RPMI8226 (cell line): ENCODE measurements around the gene PRDX5.

Experiments
- DNase-seq: peaks from one replicate; pipeline ENCODE4 v3.0.0-alpha.2; 2015

PRDX5 gene

DNA sequence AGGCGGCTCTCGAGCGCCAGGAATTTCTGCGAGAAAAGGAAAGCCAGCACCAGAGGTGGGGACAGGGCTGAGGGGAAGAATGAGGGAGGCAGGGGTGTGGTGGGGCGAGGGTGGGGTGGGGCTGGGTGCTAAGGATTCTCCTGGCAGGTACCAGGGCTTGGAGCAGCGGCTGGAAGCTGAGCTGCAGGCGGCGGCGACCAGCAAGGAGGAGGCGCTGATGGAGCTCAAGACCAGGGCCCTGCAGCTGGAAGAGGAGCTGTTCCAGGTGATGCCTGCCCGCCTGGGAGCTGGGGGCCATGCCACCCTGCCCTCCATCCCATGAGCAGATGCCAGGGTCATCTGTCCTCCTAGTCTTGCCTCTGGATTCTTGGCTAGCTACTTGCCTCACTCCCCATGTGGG lies 31.5 kb downstream of the PRDX5 start:
- DNase-seq = no peak

- no peak for DNase-seq
Observed at GRCh38 chr11:64351136-64351631, 33.3 kb downstream of the PRDX5 start.

GRCh38 chr11:64352099-64352994 lies 34.4 kb downstream of the PRDX5 start:
- no peak for DNase-seq

- DNase-seq = no peak
Observed at GRCh38 chr11:64352995-64353714, 35.2 kb downstream of the PRDX5 start.

GRCh38 chr11:64353715-64354506 lies 36.0 kb downstream of the PRDX5 start:
- DNase-seq = no peak

GRCh38 chr11:64355078-64355940 lies 37.4 kb downstream of the PRDX5 start:
- DNase-seq = no peak

GRCh38 chr11:64356498-64357411 lies 38.8 kb downstream of the PRDX5 start:
- peak; percentile 65 for DNase-seq

- no peak for DNase-seq
Observed at GRCh38 chr11:64357446-64357845, 39.5 kb downstream of the PRDX5 start.

DNA sequence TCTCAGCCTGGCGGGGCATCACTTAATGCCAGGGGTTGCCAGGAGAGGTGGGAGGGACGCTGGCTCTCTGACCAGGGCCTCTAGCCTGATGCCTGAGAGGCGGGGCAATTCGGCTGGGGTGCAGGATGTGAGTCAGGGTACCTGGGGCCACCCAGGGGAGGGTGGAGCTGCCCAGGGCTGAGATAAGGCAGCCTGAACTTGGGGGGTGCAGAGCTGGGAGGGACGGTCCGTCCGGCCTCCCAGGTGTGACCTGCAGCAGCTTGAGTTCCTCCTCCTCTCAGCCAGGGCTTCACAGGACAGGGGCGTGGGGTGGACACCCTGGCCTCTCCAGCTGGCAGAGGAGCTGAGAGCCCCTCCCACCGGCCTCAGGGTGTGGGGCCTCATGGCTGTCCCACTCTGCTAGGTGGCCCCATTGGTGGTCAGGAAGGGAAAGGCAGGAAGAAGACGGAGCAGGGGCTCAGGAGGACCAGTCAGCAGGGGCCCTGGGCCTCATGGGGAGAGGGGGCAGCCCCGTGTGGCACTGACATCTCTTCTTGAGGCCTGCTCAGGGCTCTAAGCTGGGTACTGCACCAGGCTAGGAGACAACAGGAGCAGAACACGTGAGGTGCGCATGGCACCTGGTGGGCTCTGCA lies 40.1 kb downstream of the PRDX5 start:
- DNase-seq = no peak

DNA sequence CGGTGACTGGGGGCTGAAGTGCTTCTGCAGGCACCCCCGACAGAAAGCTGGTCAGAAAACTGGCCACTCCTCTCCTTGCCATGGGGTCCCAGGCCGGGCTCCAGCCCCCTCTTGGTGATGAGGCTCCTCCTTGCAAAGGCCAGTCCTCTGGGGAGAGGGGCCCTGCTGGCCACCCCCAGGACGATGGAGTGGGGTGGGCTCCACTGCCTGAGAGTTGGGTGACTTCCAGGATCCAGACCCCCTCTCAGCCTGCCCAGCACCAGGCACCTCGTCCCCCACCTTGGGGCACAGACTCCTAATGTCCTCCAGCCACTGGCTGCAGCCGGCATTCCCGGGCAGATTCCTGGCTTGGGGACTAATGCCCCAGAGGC lies 40.6 kb downstream of the PRDX5 start:
- DNase-seq = no peak

DNA sequence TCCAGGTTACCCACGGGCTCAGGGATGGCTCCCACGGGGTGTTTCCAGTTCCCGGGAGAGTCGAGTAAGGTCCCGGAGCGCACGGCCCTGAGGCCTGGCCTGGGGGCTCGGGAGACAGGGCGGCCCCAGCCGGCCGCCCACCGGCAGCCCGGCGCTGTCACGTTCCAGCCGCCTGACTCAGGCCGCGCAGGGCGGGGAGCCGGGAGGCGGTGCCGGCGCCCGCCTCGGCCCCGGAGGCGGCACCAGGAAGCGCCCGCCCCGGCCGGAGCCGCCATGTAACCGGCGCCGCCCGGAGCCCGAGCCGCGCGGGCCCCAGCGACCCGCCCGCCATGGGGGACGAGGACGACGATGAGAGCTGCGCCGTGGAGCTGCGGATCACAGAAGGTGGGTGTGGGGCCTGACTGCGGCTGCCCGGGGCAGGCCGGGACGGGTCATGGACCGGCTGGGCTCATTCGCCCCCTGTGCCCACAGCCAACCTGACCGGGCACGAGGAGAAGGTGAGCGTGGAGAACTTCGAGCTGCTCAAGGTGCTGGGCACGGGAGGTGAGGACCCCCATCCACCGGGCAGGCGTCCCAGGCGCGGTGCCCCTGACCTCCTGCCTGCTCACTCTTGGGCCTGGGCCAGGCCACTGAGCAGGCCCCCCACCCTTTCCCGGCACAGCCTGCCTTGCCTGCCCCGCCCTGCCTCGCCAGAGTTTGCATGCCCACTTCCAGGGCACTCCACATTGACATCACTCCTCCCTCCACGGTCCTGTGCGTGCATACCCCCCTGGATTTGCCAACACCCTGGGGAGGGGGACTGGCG lies 41.2 kb downstream of the PRDX5 start, which contains the start of gene RPS6KA4:
Gene RPS6KA4, plus strand, starts transcription at position 256 of the 805 bp plus-strand sequence. Its CDS starts 74 bp downstream, at position 330.
- DNase-seq = peak; percentile 81

- DNase-seq = peak; percentile 39
Observed at GRCh38 chr11:64359712-64360445, 42.0 kb downstream of the PRDX5 start.

GRCh38 chr11:64360448-64360921 lies 42.6 kb downstream of the PRDX5 start:
- DNase-seq = no peak

DNA sequence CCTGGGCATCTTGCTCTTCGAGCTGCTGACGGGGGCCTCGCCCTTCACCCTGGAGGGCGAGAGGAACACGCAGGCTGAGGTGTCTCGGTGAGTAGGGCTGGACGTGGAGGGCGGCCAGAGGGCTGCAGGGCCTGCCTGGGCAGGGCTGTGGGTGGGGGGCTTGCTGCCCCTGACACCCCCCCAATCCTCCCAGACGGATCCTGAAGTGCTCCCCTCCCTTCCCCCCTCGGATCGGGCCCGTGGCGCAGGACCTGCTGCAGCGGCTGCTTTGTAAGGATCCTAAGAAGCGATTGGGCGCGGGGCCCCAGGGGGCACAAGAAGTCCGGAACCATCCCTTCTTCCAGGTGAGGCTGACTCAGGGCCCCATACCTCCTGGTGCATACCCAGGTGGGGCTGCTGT lies 43.7 kb downstream of the PRDX5 start:
- no peak for DNase-seq

DNA sequence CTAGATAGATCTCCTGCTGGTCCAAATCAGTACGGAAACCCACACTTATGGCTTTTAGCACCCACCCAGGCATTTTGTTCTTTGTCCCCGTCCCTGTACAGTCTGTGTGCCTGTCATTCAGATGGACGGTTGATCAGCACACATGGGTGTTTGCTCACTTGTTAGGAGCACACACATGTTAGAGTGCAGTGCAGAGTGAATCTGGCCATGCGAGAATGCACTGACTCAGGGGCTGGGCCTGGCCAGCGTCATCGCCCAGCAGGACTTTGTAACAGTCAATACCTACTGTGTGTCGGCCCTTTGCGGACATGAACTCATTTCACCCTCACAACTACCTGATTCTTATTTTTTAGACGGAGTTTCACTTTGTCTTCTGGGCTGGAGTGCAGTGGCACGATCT lies 44.4 kb downstream of the PRDX5 start:
- DNase-seq = no peak

- DNase-seq = no peak
Observed at GRCh38 chr11:64364435-64364834, 46.5 kb downstream of the PRDX5 start.

GRCh38 chr11:64364911-64365310 lies 47.0 kb downstream of the PRDX5 start:
- DNase-seq = no peak

DNA sequence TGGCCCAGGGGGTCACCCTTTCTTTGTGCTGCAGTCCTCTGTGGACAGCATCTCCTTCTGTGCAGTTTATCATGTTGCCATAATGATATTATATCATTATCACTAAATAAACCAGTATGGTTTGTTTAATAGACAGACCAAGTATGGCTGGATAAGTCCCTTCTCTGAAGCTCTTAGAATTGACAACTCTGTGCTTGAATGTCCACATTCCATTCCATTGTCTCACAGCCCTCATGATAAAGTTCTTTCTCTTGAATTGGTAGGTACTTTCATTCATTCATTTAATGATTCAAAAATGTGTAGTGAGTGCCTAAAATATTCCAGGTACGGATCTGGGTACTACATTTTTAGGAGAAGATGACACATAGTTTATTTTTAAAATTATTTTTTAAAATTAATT lies 48.8 kb downstream of the PRDX5 start:
- DNase-seq = no peak
